OCI-M2 (cell line): ENCODE measurements around the gene KCNH6.
A peak's percentile ranks its signal among the peaks of the same experiment; 100 is the strongest.

Experiments
- DNase-seq: peaks from one replicate; lab custom pipeline; 2025; ENCODE audit not compliant: unreplicated experiment; lab: John Stamatoyannopoulos, UW

The KCNH6 gene

GRCh38 chr17:63549946-63550816 lies 27.0 kb downstream of the KCNH6 start, which contains the start of gene DCAF7:
DCAF7 (plus strand) TSS chr17:63550477; CDS start chr17:63550678, 201 bp downstream.
- DNase-seq = peak; percentile 95

- DNase-seq = peak; percentile 11
Measured at GRCh38 chr17:63550817-63551639, 27.9 kb downstream of the KCNH6 start.

- no peak for DNase-seq
Measured at GRCh38 chr17:63552211-63552610, 29.1 kb downstream of the KCNH6 start.

- no peak for DNase-seq
Measured at GRCh38 chr17:63555500-63556156, 32.5 kb downstream of the KCNH6 start.

- no peak for DNase-seq
Measured at GRCh38 chr17:63557416-63557815, 34.3 kb downstream of the KCNH6 start.

GRCh38 chr17:63558441-63558840 lies 35.3 kb downstream of the KCNH6 start:
- DNase-seq = no peak

- DNase-seq = no peak
Measured at GRCh38 chr17:63561819-63562218, 38.7 kb downstream of the KCNH6 start.

- DNase-seq = no peak
Measured at GRCh38 chr17:63563339-63563738, 40.2 kb downstream of the KCNH6 start.

GRCh38 chr17:63564562-63564961 lies 41.4 kb downstream of the KCNH6 start:
- no peak for DNase-seq

GRCh38 chr17:63567229-63567628 lies 44.1 kb downstream of the KCNH6 start:
- no peak for DNase-seq

- no peak for DNase-seq
Measured at GRCh38 chr17:63568563-63568962, 45.4 kb downstream of the KCNH6 start.

GRCh38 chr17:63571632-63572310 lies 48.6 kb downstream of the KCNH6 start:
- no peak for DNase-seq

- DNase-seq = no peak
Measured at GRCh38 chr17:63573634-63574033, 50.5 kb downstream of the KCNH6 start.

- DNase-seq = no peak
Measured at GRCh38 chr17:63578027-63578768, 55.0 kb downstream of the KCNH6 start.

- no peak for DNase-seq
Measured at GRCh38 chr17:63578769-63579111, 55.6 kb downstream of the KCNH6 start.

GRCh38 chr17:63579633-63580032 lies 56.5 kb downstream of the KCNH6 start:
- DNase-seq = no peak

- no peak for DNase-seq
Measured at GRCh38 chr17:63587770-63588169, 64.6 kb downstream of the KCNH6 start.

GRCh38 chr17:63588797-63589196 lies 65.6 kb downstream of the KCNH6 start:
- no peak for DNase-seq

GRCh38 chr17:63589646-63590045 lies 66.5 kb downstream of the KCNH6 start:
- no peak for DNase-seq

GRCh38 chr17:63592797-63593196 lies 69.6 kb downstream of the KCNH6 start:
- DNase-seq = no peak
